ENCODE data around the gene TBCD.
"Not testable (repeated sequence)": the region's sequence is repeated elsewhere in the genome, so short reads cannot be mapped to it uniquely, and the experiment has no call there.

TBCD gene

DNA sequence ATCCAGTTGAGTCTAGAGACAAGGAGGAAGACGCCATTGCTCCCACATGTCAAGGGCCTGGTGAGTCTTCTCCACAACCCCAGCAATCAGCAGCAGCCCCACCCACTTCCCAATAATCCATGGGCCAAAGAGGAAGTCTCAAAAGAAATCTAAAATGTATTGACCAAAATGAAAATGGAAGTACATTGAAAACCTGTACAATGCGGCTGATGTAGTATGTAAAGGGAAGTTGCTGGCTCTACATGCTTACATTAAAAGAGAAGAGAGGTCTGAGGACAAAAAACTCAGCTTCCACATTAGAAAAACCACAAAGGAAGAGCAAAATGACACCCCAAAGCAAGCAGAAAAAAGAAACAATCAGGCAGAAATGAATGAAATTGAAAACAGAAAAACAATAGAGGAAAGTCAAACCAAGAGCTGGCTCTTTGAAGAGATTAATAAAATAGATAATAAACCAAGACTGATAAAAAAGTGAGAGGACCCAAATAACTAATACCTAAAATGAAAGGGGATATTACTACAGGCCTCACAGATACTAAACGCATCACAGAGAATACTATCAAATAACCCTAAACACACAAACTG, 227.0 kb downstream of the TBCD start:
- no peak for DNase-seq

DNA sequence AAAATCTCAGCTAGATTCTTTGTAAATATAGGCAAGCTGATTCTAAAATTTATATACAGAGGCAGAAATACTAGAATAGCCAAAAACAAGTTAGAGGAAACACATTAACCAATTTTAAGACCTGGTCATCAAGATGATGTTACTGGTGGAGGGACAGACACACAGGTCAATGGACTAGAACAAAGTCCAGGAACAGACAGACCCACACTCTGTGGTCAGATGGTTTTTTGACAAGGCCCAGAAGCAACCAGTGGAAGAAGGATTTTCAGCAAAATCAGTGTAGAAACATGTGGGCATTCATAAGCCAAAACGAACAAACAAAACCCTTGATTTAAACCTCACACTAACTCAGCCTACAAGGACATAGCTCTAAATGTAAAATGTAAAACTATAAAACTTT, 227.9 kb downstream of the TBCD start:
- no peak for DNase-seq

DNA sequence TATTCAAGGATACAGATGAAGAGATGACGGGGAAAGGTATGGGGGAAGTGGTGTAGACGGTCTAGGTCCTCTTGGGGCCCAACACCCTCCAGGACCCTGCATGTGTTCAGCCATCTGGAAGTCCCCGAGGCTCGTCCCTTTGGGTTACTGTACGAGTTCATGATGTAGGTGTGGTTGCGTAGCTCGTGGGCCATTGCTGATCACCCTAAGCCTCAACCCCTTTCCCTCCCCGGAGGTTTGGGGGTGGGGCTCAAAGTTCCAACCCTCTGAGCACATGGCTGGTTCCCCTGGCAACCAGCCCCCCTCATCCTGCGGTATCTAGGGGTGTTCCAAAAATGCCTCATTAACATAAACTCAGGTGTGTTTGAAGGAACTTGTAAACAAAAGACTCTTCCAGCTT, 228.8 kb downstream of the TBCD start:
- DNase-seq: no peak

- DNase-seq: no peak
These were observed 229.4 kb downstream of the TBCD start for GRCh38 chr17:82981141-82981730.

DNA sequence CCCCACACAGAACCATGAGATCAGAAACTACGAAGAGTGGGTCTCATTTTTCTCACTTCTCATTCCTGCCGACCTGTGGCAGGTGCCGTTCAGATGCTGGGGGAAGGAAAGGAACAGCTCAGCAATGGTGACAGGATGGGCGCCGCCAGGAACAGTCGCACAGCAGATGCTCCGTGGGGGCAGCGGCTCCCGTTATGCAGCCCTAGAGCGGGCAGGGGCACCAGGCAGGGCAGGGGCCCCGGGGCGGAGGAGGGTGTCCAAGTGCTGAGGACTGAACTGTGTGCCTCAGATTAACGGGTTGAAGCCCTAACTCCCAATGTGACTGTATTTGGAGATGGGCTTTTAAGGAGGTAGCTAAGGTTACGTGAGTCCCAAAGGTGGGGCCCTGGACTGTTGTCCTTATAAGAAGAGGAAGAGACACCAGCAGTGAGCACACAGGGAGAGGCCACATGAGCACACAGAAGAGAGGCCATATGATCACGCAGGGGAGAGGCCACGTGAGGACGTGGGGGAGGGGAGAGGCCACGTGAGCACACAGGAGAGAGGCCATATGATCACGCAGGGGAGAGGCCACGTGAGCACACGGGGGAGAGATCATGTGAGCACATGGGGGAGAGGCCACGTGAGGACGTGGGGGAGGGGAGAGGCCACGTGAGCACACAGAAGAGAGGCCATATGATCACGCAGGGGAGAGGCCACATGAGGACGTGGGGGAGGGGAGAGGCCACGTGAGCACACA, 231.8 kb downstream of the TBCD start:
- no peak for DNase-seq

- DNase-seq: not testable (repeated sequence)
These were observed 232.4 kb downstream of the TBCD start for GRCh38 chr17:82984249-82984617.

- DNase-seq: no peak
These were observed 233.0 kb downstream of the TBCD start for GRCh38 chr17:82984751-82985427.

DNA sequence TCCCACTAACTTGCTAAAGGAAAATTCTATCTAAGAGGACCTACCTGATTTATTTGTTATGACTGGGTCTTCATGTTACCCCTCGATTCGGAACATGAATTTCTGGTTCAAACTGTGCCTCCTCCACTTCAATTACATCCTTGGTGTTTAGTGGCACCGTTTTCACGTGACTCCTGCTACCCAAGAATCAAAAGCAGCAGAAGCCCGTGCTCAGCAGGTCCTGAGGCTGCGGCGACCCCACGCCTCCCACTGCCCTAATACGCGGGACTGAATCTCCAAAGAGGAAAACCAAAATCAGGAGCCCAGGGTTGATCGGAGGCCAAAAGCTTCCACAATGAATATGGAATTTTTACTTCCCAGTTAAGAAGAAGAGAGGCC, 233.6 kb downstream of the TBCD start:
- no peak for DNase-seq

DNA sequence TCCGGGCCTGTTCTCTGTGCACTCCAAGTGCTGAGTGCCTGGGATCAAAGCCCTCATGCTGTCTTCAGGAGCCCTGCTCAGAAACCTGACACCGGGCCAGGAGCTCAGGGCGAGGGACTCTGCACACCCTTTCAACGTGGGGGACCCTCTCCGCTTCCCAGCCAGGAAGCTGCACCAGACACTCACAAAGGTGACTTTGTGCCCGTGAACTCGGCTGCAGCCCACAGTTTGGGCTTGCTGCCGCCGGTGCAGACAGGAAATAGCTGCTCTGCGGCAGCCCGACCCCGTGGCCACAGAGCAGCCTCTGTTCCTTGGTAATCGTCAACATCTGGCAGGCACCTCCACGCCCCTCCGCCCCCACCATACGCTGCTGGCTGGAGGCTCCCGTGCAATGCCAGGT, 234.1 kb downstream of the TBCD start:
- DNase-seq: no peak

- DNase-seq: not testable (repeated sequence)
These were observed 237.2 kb downstream of the TBCD start for GRCh38 chr17:82989051-82989450.

- no peak for DNase-seq
These were observed 238.0 kb downstream of the TBCD start for GRCh38 chr17:82989881-82990280.

DNA sequence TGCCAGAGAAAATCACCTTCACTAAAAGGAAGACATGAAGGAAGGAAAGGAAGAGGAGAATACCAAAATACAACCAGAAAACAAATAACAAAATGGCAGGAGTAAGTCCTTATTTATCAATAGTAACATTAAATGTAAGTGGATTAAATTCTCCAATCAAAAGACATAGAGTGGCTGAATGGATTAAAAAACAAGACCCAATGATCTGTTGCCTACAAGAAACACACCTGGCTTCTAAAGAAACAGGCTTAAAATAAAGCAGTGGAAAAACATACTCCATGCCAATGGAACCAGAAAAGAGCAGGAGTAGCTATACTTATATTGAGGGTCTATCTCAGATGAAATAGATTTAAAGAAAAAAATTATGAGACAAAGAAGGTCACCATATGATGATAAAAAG, 241.1 kb downstream of the TBCD start:
- DNase-seq: no peak
